SH-SY5Y (cell line): Measurements from ENCODE around the gene SLC8A3.

ENCODE experiments used
- GATA2 ChIP-seq: IDR thresholded peaks from 2 replicates; pipeline ENCODE4 v1.6.1; 2011; ENCODE audit warnings: mild to moderate bottlenecking, low read depth, low read length
- GATA3 ChIP-seq: IDR thresholded peaks from 2 replicates; pipeline ENCODE4 v1.6.1; 2011; ENCODE audit warnings: low read depth, mild to moderate bottlenecking, low read length, moderate library complexity

GRCh38 chr14:70148351-70148750, 40.4 kb downstream of the SLC8A3 start:
- no peak for TF ChIP-seq GATA2
- no peak for TF ChIP-seq GATA3
